Kidney tubule cell (primary cell): Measurements from ENCODE around the gene ABHD18.
"Not testable (repeated sequence)": the region's sequence is repeated elsewhere in the genome, so short reads cannot be mapped to it uniquely, and the experiment has no call there.

Source experiments
- DNase-seq: peaks from one replicate; pipeline ENCODE4 v3.0.0-alpha.2; 2018; ENCODE audit warnings: low spot score

ABHD18 gene

GRCh38 chr4:127993151-127993550, 27.9 kb downstream of the ABHD18 start:
- DNase-seq, result no peak

GRCh38 chr4:127995776-127996175, 30.6 kb downstream of the ABHD18 start:
- DNase-seq, result peak; percentile 46

- not testable (repeated sequence) for DNase-seq
These were observed 31.3 kb downstream of the ABHD18 start for GRCh38 chr4:127996521-127996920.

GRCh38 chr4:127997534-127998388, 32.6 kb downstream of the ABHD18 start:
- peak; percentile 58 for DNase-seq

- DNase-seq, result no peak
These were observed 41.4 kb downstream of the ABHD18 start for GRCh38 chr4:128006592-128006991.

- DNase-seq, result no peak
These were observed 44.2 kb downstream of the ABHD18 start for GRCh38 chr4:128009428-128009827.

- no peak for DNase-seq
These were observed 60.1 kb downstream of the ABHD18 start for GRCh38 chr4:128025319-128025718.

GRCh38 chr4:128029907-128030306, 64.7 kb downstream of the ABHD18 start:
- no peak for DNase-seq

GRCh38 chr4:128031756-128032384, 66.7 kb downstream of the ABHD18 start:
- DNase-seq, result no peak

GRCh38 chr4:128039568-128039967, 74.4 kb downstream of the ABHD18 start:
- no peak for DNase-seq

- DNase-seq, result not testable (repeated sequence)
These were observed 81.8 kb downstream of the ABHD18 start for GRCh38 chr4:128047019-128047418.

- not testable (repeated sequence) for DNase-seq
These were observed 82.3 kb downstream of the ABHD18 start for GRCh38 chr4:128047514-128047913.

GRCh38 chr4:128051229-128051628, 86.0 kb downstream of the ABHD18 start:
- not testable (repeated sequence) for DNase-seq

- not testable (repeated sequence) for DNase-seq
These were observed 89.7 kb downstream of the ABHD18 start for GRCh38 chr4:128054907-128055306.

GRCh38 chr4:128055441-128056206, 90.4 kb downstream of the ABHD18 start:
- not testable (repeated sequence) for DNase-seq

- DNase-seq, result no peak
These were observed 91.2 kb downstream of the ABHD18 start for GRCh38 chr4:128056396-128056795.

- no peak for DNase-seq
These were observed 95.0 kb downstream of the ABHD18 start for GRCh38 chr4:128060121-128060698.

- DNase-seq, result peak; percentile 99
These were observed 95.7 kb downstream of the ABHD18 start, which contains the start of gene LARP1B for GRCh38 chr4:128060699-128061565. Gene LARP1B (plus strand): TSS chr4:128061312. CDS start chr4:128074952, 13,640 bp downstream.

- peak; percentile 82 for DNase-seq
These were observed 96.6 kb downstream of the ABHD18 start for GRCh38 chr4:128061566-128062536.

- peak; percentile 44 for DNase-seq
These were observed 101.2 kb downstream of the ABHD18 start for GRCh38 chr4:128066453-128066820.
